ENCODE data around the gene ATOH8.
A peak's percentile ranks its signal among the peaks of the same experiment; 100 is the strongest.

The ATOH8 gene

DNA sequence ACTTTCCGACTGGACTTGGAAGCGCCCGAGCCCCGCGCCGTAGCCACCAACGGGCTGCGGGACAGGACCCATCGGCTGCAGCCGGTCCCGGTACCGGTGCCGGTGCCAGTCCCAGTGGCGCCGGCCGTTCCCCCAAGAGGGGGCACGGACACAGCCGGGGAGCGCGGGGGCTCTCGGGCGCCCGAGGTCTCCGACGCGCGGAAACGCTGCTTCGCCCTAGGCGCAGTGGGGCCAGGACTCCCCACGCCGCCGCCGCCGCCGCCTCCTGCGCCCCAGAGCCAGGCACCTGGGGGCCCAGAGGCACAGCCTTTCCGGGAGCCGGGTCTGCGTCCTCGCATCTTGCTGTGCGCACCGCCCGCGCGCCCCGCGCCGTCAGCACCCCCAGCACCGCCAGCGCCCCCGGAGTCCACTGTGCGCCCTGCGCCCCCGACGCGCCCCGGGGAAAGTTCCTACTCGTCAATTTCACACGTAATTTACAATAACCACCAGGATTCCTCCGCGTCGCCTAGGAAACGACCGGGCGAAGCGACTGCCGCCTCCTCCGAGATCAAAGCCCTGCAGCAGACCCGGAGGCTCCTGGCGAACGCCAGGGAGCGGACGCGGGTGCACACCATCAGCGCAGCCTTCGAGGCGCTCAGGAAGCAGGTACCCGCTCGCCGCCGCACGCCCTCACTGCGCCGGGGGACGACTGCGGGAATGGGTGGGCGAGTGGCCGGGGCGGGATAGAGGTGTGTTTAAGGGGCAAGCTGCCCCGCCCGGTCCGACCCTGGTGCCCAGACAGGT, 713 bp downstream of the ATOH8 start:
- peak; percentile 3 for DNase-seq (ENCODE audit: low spot score)

DNA sequence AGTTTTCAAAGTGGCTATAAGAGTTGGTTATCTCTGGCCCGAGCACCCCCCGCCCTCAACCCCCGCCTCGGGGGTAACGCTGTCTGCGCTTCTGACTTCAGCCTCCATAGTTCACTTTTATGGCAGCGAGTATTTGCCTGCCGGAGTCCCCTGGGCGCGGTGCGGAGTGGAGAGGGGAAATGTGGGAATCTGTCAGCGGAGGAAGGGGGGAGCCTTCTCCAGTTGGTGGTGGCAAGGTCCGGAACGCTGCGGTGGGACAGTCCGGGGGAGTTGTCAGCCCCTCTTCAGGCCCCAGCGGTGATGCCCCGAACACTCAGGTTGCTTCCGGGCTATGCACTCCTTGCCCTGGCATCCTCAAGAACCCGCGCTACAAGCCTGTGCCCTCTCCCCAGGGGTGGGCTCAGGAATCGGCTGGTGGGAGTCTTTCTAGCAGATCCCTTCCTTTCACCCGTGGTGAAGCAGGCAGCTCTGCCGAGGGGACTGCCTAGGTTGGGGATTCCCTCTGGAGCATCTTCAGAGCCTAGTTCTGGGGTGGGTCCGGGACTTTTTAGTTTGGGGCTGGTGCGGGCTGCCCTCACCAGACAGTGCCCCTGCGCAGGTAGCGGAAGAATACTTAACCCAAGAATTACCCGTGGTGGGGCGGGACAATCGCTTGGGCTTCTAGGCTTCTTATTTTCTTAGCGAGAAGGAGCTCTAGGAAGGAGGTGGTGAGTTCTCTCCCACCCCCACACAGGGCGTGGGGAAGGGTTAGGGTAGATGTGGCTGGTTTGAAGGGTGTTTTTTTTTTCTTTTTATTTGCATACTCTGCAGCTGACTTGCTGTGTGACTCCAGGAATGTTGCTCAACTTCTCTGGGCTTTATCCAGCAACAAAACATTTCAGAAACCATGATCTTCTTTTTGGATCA, 1.6 kb downstream of the ATOH8 start:
- no peak for DNase-seq (ENCODE audit: low spot score)

DNA sequence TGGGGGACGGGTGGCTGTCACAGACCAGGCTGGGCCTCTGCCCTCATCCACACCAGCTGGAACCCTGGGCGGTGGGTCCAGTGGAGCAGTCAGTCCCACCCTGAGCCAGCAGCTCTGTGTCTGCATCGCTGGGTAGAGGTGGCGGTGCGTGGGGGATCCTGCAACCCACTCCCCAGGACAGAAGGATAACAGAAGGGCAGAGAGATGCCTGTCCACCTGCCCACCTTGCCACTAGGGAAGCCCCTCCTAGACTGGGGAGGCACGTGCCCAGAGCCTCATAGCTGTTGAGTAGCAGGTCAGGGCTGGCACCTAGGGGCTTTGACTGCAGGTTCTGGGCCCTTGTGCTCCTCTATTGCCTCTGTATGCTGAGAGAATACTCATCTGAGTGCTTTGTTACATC, 2.4 kb downstream of the ATOH8 start:
- DNase-seq (ENCODE audit: low spot score) = no peak

DNA sequence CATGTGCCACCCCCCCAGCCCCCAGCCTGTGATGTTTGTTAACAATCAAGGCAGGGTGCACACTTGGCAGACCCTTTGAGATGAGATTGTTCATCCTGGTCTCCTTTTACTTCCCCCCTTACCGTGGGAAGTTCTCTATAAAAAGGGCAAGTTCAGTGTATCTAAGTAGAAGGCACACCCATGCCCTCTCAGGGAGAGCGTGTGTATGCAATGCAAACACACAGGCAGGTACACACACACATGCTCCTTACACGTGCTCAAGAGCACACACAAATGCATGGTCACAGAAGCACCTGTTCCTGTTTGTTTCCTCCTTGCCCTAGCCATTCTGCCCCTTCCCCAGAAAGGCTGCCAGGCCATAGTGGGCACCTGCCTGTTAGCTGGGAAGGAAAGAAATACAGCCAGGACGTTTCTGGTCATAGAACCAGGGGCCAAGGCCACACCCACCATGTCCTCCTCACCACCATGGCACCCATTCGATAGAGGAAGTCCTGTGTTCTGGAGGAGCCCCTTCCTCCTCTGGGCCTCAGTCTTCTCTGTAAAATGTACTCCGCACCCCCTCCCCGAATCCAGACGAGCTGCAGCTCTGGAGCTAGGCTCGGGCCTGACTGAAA, 3.1 kb downstream of the ATOH8 start:
- no peak for DNase-seq (ENCODE audit: low spot score)

DNA sequence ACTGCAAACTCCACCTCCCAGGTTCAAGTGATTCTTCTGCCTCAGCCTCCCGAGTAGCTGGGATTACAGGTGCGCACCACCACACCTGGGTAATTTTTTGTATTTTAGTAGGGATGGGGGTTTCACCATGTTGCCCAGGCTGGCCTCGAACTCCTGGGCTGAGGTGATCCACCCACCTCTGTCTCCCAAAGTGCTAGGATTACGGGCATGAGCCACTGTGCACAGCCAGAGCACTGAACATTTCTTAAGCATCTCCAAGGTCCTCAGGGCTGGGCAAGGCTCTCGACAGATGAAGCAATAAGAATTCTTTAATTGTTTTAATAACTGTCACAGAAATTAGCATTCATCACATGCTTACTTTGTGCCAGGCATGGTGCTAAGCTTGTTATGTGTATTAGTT, 4.1 kb downstream of the ATOH8 start:
- DNase-seq (ENCODE audit: low spot score) = no peak

DNA sequence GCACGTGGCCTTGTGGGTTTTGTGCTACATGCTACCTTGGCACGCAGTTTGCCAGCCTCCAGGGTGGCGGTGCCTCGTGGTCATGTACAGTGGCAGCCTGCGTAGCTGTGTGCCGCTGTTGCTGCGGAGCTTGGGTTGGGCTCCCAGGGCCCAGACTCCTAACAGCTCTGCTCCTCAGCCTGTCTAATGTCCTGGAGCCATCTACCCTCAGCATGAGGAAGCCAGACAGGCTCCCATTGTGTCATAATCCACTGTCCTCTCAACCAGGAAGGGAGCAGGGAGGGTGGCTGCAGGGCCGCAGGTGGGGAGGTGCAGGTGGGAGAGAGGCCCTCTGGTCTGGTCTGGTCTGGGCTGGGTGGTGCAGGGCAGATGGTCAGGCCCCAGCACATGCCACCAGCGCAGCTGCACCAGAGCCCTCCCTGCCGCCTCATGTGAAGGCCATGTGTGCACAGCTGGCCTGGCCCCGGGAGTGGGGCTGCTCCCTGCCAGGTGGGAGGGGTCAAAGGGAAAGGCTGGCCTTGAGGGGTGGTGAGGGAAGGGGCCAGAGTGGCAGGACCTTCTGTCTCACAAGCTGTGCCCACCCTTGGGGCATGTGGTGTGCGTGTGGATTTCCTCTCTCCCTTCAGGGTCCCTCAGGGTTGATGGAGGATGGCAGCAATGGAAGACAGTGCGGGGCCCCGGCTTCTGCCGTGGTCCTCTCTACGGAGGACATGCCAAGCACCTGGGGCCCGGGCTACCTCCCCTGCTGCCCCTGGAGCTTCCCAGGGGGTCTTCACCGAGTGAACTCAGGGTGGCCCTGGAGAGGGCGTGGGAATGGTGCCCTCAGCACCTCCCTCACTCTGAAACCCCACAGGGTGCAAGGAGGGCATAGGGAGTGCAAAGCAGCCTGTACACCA, 4.8 kb downstream of the ATOH8 start:
- no peak for DNase-seq (ENCODE audit: low spot score)

DNA sequence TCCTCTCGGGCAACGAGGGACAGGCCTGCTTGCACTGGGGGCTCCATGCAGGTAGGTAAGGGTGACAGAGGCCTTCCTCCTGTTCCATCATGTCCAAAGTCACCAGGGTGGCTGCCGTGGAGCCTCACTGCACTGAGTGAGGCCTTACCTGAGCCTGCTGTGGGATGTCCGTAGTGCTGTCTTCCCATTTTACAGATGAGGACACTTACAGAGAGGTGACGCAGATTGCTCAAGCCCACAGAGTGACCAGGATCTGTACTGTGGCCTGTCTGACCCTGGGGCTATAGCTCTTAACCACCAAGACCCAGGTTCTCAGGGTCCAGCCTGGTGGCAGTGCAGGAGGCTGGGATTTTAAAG, 5.4 kb downstream of the ATOH8 start:
- no peak for DNase-seq (ENCODE audit: low spot score)

DNA sequence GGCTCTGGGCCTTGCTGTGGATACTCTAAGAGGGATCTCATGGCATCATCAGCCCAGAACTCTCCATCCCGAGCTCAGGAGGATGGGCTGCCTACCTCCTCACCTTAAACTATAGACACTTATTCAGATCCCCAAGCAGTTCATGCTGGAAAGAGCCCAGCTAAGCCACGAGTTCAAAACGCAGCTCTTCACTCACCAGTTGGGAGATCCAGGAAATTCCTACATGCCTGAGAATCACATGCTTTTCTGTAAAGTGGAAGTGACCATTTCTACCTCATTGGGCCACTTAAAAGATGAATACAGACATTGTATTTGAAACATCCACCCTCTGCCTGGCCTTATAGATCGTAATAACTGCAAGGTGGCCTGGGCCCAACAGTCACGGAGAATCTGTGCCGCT, 6.6 kb downstream of the ATOH8 start:
- no peak for DNase-seq (ENCODE audit: low spot score)

DNA sequence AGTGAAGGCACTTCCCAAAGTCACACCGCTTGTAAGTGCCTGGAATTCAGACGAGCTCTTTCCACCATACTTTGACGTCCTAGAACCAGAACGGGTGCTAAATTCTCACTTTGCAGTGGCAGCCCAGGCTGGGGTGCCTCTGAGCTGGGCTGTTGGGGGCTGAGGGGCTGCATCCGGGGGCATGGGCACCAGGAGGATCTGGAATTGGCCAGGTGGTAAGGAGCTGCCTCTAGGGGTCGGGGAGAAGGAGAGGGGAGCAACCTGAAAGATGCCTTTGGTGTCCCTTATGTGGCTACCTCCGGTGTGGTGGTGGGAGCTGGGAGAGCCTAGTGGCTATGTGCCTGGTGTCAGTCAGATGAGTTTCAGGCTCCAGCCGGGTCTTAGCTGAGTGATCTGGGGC, 7.1 kb downstream of the ATOH8 start:
- no peak for DNase-seq (ENCODE audit: low spot score)

DNA sequence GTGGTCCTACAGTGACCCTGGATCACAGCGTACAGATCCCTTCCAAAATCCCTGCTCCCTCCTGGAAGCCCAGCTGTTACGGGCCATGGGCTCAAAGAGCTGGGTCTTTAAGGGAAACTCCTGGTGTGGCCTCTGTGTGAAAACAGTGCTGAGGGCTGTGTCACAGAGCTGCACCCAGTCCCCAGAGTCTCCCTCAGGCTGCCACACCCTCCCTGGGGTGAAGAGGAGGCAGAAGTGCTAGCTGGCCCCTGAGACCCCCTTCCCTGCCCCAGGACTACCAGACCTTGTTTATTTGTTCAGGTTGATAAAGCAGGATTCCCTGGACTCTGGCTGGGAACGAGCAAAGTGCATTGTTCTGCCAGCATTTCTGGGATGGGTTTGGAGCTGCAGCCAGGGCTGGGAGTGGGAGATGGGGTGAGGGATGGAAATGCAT, 7.7 kb downstream of the ATOH8 start:
- DNase-seq (ENCODE audit: low spot score) = no peak

DNA sequence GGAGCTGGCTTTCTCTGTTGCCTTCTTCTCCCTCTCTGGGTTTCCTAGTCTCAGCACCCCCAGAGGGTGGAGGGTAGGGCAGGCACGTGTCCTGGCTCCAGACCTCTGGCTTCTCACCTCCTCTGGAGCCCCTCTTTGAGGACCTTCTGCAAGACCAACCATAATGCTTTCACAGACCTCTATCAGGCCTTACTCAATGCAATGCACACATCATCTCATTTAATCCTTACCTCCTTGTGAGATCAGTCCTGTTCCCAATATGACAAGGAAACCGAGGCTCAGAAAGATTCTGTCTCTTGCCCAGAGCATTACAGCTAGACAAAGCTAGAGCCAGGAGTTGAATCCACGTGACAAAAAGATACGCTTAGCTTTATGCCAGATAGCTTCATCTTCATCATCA, 8.2 kb downstream of the ATOH8 start:
- DNase-seq (ENCODE audit: low spot score) = no peak

DNA sequence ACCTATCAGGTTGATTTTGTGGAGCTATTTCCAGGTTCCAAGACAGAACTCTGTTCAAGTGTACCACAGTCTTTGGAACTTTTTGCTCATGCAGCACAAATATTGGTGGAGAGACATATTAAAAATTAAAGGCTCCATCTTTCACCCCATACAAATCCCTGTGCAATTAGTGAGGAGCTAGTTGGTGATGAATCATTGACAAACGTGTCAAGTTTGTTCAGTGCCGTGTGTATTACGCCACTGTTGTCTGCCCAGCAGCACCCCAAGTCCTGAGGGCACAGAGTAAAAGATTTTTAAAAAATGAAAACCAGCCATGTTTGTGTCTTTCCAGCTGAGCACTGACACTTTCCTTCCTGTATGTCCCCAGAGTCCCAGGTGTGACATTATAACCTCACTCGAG, 9.3 kb downstream of the ATOH8 start:
- no peak for DNase-seq (ENCODE audit: low spot score)

DNA sequence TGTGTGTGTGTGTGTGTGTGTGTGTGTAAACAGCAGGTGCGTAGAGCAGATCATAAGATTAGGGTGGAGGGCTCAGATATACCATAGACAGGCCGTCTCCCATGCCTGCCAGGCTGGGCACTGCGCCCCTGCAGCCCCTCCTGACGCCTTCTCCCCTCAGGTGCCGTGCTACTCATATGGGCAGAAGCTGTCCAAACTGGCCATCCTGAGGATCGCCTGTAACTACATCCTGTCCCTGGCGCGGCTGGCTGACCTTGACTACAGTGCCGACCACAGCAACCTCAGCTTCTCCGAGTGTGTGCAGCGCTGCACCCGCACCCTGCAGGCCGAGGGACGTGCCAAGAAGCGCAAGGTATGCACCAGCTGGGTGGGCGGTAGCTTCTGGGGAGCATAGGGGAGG, 10.0 kb downstream of the ATOH8 start:
- DNase-seq (ENCODE audit: low spot score) = no peak

DNA sequence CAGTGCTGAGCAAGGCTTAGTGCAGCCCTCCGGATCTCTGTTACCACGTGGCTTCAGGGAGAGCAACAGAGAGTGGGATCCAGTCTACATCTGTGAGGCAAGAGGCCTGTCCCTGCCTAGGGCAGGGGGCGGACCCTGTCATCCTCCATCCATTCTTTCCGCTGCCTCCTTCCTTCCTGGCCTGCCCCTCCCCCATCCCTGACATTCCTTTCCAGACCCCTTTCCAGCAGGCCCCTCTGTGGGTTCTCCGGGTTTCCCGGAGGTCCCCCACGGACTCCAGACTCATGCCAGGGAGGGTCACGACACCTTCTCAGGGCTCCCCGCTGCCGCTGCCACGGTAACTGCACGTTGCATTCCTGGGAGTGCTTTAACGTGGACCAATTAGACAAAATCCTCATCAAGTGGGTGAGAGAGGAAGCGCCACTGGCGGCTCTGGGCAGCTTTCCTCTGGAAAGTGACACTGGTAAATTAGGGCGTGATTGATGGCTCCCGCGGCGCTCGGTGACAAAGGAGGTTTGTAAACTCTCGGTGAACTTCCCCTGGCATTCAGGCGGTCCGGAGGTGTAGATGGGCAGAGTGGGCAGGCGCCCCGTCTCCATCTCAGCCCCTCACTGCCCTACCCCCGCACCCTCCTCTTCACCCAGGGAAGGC, 11.4 kb downstream of the ATOH8 start:
- DNase-seq (ENCODE audit: low spot score) = no peak

DNA sequence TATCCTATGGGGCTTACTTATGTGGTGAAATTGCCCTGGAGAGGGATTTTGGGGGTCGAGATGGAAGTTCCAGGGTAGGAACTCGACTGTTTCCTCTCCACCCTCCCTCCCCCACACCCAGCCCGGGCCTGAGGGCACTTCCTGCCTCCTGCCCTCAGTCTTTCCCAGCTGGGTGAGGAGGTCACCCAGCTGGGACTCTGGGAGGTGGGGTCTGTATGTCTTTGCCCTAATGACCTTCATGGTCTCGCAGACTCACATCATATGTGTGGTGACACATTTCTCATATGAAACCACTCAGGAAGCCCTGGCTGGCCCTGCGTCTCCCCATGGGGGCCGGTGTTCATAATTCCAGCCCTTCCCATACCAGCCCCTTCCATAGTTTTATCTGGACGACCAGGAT, 12.4 kb downstream of the ATOH8 start:
- no peak for DNase-seq (ENCODE audit: low spot score)

DNA sequence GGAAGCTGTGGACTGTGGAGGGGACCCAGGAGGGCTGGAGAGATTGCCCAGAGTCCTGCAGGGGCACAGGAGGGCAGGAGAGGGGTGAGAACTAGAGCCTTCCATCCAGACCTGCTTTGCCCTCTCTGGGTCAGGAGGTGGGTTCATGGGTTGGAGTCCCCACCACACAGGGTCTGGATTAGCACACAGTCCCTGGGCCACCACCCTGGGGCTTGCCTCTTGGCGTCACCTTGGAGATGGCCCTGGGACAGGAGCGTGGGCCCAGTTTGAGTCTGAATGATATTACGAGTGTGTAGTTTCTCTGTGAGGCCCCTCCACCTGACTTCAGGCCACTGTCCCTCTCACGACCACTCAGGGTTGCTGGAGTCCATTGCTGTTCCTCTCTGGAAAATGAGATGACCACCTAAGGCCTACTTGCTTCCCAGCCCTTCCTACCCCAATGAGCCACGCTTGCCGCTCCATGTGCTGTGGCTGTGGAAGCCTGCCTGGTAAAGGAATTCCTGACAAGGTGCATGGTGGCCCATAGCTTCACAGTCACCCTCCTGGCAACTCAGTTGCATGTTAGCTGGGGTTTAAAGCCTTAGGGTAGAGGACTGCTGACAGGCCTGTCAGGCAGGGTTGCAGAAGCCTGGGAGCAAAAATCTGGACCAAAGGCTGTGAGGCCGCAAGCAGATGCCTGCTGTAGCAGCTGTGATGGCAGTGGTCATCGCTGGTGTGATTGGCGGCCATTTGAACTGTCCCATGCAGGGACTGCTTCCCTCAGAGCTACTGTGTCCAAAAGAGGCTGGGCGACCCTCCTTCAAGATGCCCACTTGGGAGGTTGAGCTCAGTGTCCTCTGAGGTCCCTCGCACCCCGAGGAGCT, 14.2 kb downstream of the ATOH8 start:
- no peak for DNase-seq (ENCODE audit: low spot score)

DNA sequence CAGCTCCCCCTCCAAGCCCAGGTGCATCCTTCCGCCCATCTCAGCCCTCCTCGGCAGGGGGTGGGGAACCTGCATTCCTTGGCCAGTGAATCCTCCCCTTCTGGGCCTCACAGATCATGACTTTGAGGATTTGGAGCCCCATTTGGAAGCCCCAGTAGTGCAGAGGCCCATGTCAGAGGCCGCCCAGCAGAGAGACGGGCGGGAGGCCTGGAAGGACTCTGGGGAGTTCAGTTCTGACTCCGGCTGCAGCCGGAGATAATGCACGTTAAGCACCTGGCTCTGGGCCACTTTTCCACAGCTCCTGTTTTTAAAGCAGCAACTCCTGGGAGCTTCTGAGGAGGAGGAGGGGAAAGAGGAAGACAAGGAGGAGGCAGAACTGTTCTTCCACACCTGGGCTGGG, 14.9 kb downstream of the ATOH8 start:
- no peak for DNase-seq (ENCODE audit: low spot score)

DNA sequence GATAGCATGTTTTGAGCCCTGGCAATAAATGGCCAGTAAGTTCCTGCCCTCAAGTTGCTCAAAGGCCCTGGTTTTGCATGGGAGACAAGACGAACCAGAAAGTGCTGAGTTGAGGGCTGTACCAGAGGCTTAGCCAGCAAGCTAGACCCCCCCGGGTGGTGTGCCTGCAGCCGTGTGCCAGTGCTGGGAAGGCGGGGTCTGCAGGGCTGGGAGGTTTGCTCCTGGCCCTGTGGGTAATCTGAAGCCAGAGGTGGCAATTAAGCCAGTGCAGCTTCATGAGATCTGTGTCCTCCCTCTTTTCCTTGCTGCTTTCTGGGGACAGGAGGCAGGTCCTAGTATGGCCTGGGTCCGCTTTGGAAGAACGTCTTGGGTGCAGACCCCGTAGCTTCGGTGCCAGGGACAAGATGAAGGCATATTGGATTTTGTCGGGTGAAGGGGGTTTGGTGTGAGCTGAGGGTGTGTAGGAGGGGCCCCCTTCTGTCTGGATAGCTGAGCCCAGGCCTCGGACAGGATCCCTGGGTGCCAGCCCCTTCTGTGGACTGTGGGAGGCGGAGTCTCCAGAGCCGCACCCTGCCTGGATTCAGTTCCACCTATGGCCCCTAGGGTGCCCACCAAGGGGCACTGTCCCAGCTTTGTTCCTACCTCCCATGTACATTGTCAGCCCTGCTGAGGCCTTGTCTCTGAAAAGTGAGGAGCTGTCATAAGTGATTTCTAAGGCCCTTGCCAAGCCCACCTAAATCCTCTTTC, 15.6 kb downstream of the ATOH8 start:
- DNase-seq (ENCODE audit: low spot score) = no peak

DNA sequence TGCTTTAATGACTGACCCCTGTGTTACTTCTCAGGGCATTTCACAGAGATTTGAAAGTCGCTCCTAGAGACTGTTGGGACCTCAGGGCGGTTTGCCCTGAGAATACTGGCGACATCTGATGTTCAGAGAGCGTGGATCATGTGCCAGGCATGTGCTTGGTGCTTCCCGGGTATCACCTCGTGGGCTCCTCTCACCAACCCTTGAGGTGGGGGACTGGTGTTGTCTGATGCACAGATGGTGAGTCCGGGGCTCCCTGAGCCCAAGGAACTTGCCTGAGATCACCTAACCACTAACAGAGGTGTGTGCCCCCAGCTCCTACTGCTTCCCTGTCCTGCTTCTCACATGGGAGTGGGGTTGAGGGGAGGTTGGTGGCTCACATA, 16.2 kb downstream of the ATOH8 start:
- no peak for DNase-seq (ENCODE audit: low spot score)

DNA sequence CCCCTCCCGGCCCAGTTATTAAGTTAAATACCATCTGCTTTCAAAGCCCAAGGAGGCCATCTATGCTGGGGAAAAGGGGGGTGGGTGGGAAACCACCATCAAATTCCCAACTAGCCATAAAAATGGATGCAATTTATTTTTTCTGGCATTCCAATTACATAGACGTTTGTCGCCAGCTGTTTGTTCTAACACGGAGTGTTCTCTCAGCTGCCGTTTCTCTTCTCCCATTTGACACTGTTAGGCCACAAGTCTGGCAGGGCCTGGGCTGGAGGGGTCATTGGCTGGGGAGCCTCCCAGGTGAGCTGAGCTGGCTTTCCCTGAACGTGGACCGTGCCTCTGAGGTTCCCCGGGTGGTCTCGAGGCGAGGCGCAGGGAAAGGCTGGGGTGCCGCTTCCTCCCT, 16.6 kb downstream of the ATOH8 start:
- no peak for DNase-seq (ENCODE audit: low spot score)
